OCI-LY7 (cell line): ENCODE measurements around the gene AKR1B15. TPM values are rescaled to one million over a fixed set of nuclear protein-coding genes. Genes with fewer than 3 reads are reported as not detected.
"Not testable (repeated sequence)": the region's sequence is repeated elsewhere in the genome, so short reads cannot be mapped to it uniquely, and the experiment has no call there.

Experiments
- BruUV-seq: library from RNA; stranded (reverse); fragments of 400-500 nt; replicated peaks from 2 replicates; lab custom pipeline; 2021; lab: Mats Ljungman, UMichigan
- CTCF ChIA-PET: fragments of 300-600 bp; sonication (Branson Sonifier 250); formaldehyde crosslinking; loops from one replicate; lab custom pipeline; 2022; ENCODE audit warnings: antibody characterized with exemption; ENCODE audit not compliant: unreplicated experiment; lab: Charles Lee
- POLR2A ChIA-PET: fragments of 300-600 bp; sonication (Branson Sonifier 250); formaldehyde crosslinking; loops from one replicate; lab custom pipeline; 2022; ENCODE audit warnings: antibody characterized with exemption; lab: Charles Lee
- DNase-seq: peaks from one replicate; pipeline ENCODE4 v3.0.0-alpha.2; 2015; ENCODE audit warnings: low spot score
- H2AFZ ChIP-seq: fragments of 200-600 bp; sonication (generic), shearing (Covaris generic); 2 replicates; pipeline ENCODE4 v1.6.1; 2014; ENCODE audit warnings: mild to moderate bottlenecking, antibody characterized with exemption, low read length, moderate library complexity
- H3K27ac ChIP-seq: fragments of 200-600 bp; sonication (generic); 2 replicates; pipeline ENCODE4 v1.5.1; 2014; ENCODE audit warnings: mixed run types, low read depth, mild to moderate bottlenecking, moderate library complexity, low read length, inconsistent platforms; ENCODE audit not compliant: poor library complexity, severe bottlenecking
- H3K36me3 ChIP-seq: fragments of 200-600 bp; sonication (generic); 2 replicates; pipeline ENCODE4 v1.6.1; 2014; ENCODE audit warnings: mild to moderate bottlenecking, antibody characterized with exemption, low read length, moderate library complexity, mixed read lengths; ENCODE audit not compliant: insufficient read depth
- H3K4me1 ChIP-seq: fragments of 200-600 bp; sonication (generic); 2 replicates; pipeline ENCODE4 v1.5.1; 2014; ENCODE audit warnings: mild to moderate bottlenecking, low read length; ENCODE audit not compliant: insufficient read depth, poor library complexity, severe bottlenecking
- H3K4me2 ChIP-seq: fragments of 200-600 bp; sonication (generic); 2 replicates; pipeline ENCODE4 v1.6.1; 2014; ENCODE audit warnings: mild to moderate bottlenecking, low read length
- H3K4me3 ChIP-seq: fragments of 200-600 bp; sonication (generic); 2 replicates; pipeline ENCODE4 v1.5.1; 2014; ENCODE audit warnings: mild to moderate bottlenecking, low read depth, low read length; ENCODE audit not compliant: poor library complexity, severe bottlenecking
- H3K79me2 ChIP-seq: fragments of 200-600 bp; sonication (generic); 2 replicates; pipeline ENCODE4 v1.6.1; 2016; ENCODE audit warnings: low read depth, mild to moderate bottlenecking, low read length, moderate library complexity, mixed read lengths; ENCODE audit not compliant: insufficient read depth
- H3K9me2 ChIP-seq: fragments of 200-600 bp; sonication (generic); 2 replicates; pipeline ENCODE4 v1.6.1; 2016; ENCODE audit warnings: mild to moderate bottlenecking, low read length, mixed read lengths; ENCODE audit not compliant: insufficient read depth
- H3K9me3 ChIP-seq: fragments of 200-600 bp; sonication (generic); 2 replicates; pipeline ENCODE4 v1.6.1; 2014; ENCODE audit warnings: mild to moderate bottlenecking, mixed run types, low read length, mixed read lengths
- H4K20me1 ChIP-seq: fragments of 200-600 bp; sonication (generic); 2 replicates; pipeline ENCODE4 v1.6.1; 2014; ENCODE audit warnings: mild to moderate bottlenecking, antibody characterized with exemption, low read length, moderate library complexity, mixed read lengths; ENCODE audit not compliant: insufficient read depth
- EZH2phosphoT487 ChIP-seq: fragments of 200-600 bp; sonication (generic); IDR thresholded peaks from 2 replicates; pipeline ENCODE4 v1.6.1; 2018; ENCODE audit warnings: low read depth, borderline replicate concordance, mild to moderate bottlenecking, mixed run types, antibody characterized with exemption, low read length, moderate library complexity, mixed read lengths
- intact Hi-C: fragments of 100-400 bp; cut with micrococcal nuclease; formaldehyde crosslinking; loops from one replicate; pipeline ENCODE4 v1.10.0; 2022; ENCODE audit not compliant: unreplicated experiment
- total RNA-seq, 2 experiments: library from RNA; depleted of rRNA in 1 of 2; stranded (reverse); fragments of >200 nt in 1 of 2; shearing (Covaris generic) in 1 of 2; gene quantifications; 2 replicates each; pipeline ENCODE4 v1.2.3, GENCODE V29; 2014 to 2022
- TF ChIP-seq, protein P1 (sequence below): fragments of 200-600 bp; sonication (generic); conservative IDR thresholded peaks from 2 replicates; pipeline ENCODE4 v1.5.1; 2014; ENCODE audit warnings: mild to moderate bottlenecking, antibody characterized with exemption, low read length, moderate library complexity, mixed read lengths

Gene AKR1B15
- total RNA-seq, 2 experiments from 2014 or later, result not detected

DNA sequence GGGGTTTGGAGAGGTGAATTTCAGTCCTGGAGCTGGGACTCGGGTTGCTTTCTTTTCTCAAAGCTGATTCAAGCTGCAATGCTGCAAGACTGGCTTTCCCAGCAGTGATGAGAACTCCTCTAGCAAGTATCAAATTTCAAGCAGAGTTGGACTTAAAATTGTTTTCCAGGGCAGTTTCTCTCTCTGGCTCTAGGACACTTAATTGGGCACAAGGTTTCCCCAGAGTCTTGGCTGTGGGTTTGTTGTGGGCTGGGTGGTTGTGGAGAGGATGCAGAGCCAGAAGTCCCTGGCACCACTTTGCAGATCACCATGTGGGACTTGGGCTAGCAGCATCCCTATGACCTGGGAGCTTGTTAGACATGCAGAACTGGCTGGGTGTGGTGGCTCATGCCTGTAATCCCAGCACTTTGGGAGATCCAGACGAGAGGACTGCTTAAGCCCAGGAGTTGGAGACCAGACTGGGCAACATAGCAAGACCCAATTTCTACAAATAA is 16.8 kb downstream of the AKR1B15 start:
- Histone ChIP-seq H3K79me2 (no peaks in the 10 kb centered on the region), H3K27ac (no peak overlapping the region), H3K36me3 (no peaks in the 10 kb centered on the region), H3K4me2 (no peak overlapping the region), H3K9me2 (no peaks in the 10 kb centered on the region), H3K4me1 (no peaks in the 10 kb centered on the region), H3K9me3 (no peaks in the 10 kb centered on the region), H3K4me3 (no peak overlapping the region), H4K20me1 (no peaks in the 10 kb centered on the region), H2AFZ (no peak overlapping the region)
- intact Hi-C loops, result no loop called here
- DNase-seq, result no peak
- POLR2A ChIA-PET, result no interaction called here
- TF ChIP-seq, protein P1, sequence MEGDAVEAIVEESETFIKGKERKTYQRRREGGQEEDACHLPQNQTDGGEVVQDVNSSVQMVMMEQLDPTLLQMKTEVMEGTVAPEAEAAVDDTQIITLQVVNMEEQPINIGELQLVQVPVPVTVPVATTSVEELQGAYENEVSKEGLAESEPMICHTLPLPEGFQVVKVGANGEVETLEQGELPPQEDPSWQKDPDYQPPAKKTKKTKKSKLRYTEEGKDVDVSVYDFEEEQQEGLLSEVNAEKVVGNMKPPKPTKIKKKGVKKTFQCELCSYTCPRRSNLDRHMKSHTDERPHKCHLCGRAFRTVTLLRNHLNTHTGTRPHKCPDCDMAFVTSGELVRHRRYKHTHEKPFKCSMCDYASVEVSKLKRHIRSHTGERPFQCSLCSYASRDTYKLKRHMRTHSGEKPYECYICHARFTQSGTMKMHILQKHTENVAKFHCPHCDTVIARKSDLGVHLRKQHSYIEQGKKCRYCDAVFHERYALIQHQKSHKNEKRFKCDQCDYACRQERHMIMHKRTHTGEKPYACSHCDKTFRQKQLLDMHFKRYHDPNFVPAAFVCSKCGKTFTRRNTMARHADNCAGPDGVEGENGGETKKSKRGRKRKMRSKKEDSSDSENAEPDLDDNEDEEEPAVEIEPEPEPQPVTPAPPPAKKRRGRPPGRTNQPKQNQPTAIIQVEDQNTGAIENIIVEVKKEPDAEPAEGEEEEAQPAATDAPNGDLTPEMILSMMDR, result no peak
- TF ChIP-seq EZH2phosphoT487, result no peak
- BruUV-seq, result no TSS peak
- CTCF ChIA-PET, result no interaction called here

DNA sequence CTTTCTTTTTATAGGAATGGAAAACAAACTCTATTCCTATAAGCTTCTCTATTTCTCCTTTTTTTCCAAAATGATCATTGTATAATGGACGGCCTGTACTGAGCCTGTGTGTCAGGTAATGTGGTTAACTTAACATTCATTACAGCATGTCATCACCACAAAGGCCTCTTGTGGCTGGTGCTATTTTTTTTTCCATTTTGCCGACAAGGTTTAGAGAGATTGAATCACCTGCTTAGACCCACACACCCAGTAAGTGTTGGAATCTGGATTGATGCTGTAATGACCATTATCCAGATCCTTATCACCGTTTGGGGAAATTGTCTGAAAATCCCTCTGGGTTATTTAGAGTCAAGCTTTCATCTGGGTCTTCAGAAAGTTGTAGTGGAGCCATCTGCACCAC is 18.5 kb downstream of the AKR1B15 start:
- Histone ChIP-seq H3K4me3 (no peak overlapping the region), H2AFZ (no peak overlapping the region), H3K9me2 (no peaks in the 10 kb centered on the region), H3K9me3 (no peaks in the 10 kb centered on the region), H4K20me1 (no peaks in the 10 kb centered on the region), H3K36me3 (no peaks in the 10 kb centered on the region), H3K4me1 (no peaks in the 10 kb centered on the region), H3K27ac (no peak overlapping the region), H3K4me2 (no peak overlapping the region), H3K79me2 (no peaks in the 10 kb centered on the region)
- no peak for DNase-seq
- POLR2A ChIA-PET, result no interaction called here
- intact Hi-C loops, result no loop called here
- CTCF ChIA-PET, result no interaction called here
- BruUV-seq, result no TSS peak
- TF ChIP-seq, protein P1, result no peak
- TF ChIP-seq EZH2phosphoT487, result no peak

DNA sequence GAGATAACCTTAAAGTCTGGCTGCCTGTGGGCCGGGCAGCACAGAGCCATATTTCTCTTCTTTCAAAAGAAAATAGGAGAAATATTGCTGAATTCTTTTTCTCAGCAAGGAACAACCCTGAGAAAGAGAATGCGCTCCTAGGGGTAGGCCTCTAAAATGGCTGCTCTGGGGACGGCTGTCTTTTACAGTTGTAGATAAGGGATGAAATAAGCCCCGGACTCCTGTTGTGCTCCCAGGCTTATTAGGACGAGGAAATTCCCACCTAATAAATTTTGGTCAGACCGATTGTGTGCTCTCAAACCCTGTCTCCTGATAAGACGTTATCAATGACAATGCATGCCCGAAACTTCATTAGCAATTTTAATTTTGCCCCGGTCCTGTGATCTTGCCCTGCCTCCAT is 21.1 kb downstream of the AKR1B15 start:
- intact Hi-C loops, H3K4me1 ChIP-seq, POLR2A ChIA-PET, H2AFZ ChIP-seq, DNase-seq, H3K4me3 ChIP-seq, H3K9me3 ChIP-seq, H3K79me2 ChIP-seq, H3K36me3 ChIP-seq, CTCF ChIA-PET, H4K20me1 ChIP-seq, H3K9me2 ChIP-seq, H3K27ac ChIP-seq, H3K4me2 ChIP-seq, BruUV-seq: not testable (repeated sequence)
